Transverse colon (tissue), 4 donors: ENCODE results near the gene CCDC73.

Experiments used
- EP300 ChIP-seq: sonication (generic); formaldehyde crosslinking; IDR thresholded peaks from one replicate; pipeline ENCODE4 v1.6.1; 2017; ENCODE audit warnings: antibody characterized with exemption, low read depth
- POLR2A ChIP-seq: fragments of 450-650 bp; IDR thresholded peaks from one replicate; pipeline ENCODE4 v1.6.1; 2016; ENCODE audit warnings: antibody characterized with exemption, mild to moderate bottlenecking, moderate library complexity
- POLR2AphosphoS5 ChIP-seq, 3 donors: sonication (generic); formaldehyde crosslinking; IDR thresholded peaks; one replicate each; pipeline ENCODE4 v1.6.1; 2016; ENCODE audit warnings: antibody characterized with exemption in 3 of 3
- TF ChIP-seq, protein P1 (sequence below), 5 experiments: fragments of 200-600 bp in 3 of 5; fragments of 450-650 bp in 2 of 5; sonication (generic) in 3 of 5; IDR thresholded peaks; 1 replicate in 2 of 5; 2 replicates in 3 of 5; pipeline ENCODE4 v1.5.1; 2016 to 2017; ENCODE audit warnings: antibody characterized with exemption in 5 of 5, inconsistent platforms in 3 of 5, mild to moderate bottlenecking in 2 of 5, moderate library complexity in 1 of 5

GRCh38 chr11:32829680-32830412, 35.4 kb upstream of the CCDC73 start, which contains the start of gene PRRG4:
- TF ChIP-seq POLR2AphosphoS5 (IDR thresholded peaks at IDR 0.05) (peak in 2 of 3 donors; percentile 67 to 76), EP300 (no peak), POLR2A (peak; percentile 82)
- TF ChIP-seq, protein P1, sequence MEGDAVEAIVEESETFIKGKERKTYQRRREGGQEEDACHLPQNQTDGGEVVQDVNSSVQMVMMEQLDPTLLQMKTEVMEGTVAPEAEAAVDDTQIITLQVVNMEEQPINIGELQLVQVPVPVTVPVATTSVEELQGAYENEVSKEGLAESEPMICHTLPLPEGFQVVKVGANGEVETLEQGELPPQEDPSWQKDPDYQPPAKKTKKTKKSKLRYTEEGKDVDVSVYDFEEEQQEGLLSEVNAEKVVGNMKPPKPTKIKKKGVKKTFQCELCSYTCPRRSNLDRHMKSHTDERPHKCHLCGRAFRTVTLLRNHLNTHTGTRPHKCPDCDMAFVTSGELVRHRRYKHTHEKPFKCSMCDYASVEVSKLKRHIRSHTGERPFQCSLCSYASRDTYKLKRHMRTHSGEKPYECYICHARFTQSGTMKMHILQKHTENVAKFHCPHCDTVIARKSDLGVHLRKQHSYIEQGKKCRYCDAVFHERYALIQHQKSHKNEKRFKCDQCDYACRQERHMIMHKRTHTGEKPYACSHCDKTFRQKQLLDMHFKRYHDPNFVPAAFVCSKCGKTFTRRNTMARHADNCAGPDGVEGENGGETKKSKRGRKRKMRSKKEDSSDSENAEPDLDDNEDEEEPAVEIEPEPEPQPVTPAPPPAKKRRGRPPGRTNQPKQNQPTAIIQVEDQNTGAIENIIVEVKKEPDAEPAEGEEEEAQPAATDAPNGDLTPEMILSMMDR (IDR thresholded peaks at IDR 0.05) = no peak
